Measurements from ENCODE around the gene SLC35G6. TPM values are rescaled to one million over a fixed set of nuclear protein-coding genes. Genes with fewer than 3 reads are reported as not detected.

Gene SLC35G6
- polyA plus RNA-seq, 10 donors = 0.16 to 0.59 (median 0.20) TPM; not detected in 2

DNA sequence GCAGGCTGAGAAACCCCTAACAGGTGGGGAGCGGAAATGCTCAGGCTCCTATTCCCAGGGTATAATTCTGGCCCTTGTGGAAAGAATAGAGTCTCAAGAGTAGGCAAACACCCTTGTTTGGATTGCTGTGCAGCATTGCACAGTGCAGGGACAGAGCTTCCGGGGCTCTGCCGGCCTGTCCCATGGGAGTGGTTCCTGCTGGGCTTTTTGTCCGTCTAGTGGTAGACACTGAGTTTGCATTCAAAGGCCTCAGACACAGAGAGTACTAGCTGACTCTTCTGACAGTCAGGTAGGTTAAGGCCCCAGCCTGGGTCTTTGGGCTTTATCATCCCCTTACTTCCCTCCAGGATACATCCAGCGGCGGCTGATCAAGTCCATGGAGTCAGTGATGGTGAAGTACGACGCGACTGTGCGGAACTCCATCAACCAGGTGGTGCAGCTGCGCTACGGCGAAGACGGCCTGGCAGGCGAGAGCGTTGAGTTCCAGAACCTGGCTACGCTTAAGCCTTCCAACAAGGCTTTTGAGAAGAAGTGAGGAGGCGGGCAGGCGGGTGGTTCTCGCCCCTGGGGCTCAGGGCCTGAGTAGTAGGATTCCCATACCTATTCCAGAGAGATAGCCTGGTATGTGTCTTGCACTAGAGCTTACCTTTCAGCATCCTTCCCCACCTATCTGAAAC is 21.1 kb downstream of the SLC35G6 start:
- DNase-seq = no peak

DNA sequence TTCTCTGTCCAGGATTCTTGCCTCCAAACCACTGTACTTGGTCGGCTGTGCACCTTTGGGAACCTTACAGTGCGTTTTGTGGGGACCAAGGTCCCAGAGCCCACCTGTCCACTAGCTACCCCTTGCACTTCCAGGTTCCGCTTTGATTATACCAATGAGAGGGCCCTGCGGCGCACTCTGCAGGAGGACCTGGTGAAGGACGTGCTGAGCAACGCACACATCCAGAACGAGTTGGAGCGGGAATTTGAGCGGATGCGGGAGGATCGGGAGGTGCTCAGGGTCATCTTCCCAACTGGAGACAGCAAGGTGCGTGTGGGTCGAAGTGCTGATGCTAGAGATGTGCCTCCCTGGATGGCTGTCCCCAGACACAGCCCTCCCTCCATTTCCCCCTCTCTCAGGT is 21.7 kb downstream of the SLC35G6 start:
- DNase-seq = no peak

DNA sequence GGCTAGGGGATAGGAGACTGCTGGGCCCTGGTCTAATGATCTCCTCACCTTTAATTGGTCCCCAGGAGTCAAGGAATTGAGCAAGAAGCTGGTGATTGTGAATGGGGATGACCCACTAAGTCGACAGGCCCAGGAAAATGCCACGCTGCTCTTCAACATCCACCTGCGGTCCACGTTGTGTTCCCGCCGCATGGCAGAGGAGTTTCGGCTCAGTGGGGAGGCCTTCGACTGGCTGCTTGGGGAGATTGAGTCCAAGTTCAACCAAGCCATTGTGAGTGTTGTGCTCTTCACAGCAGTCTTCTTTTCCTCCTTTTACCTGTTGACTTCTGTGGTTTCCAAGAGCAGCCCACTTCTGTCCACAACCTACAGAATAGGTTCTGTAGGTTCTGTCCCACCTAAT is 22.3 kb downstream of the SLC35G6 start:
- DNase-seq = no peak

DNA sequence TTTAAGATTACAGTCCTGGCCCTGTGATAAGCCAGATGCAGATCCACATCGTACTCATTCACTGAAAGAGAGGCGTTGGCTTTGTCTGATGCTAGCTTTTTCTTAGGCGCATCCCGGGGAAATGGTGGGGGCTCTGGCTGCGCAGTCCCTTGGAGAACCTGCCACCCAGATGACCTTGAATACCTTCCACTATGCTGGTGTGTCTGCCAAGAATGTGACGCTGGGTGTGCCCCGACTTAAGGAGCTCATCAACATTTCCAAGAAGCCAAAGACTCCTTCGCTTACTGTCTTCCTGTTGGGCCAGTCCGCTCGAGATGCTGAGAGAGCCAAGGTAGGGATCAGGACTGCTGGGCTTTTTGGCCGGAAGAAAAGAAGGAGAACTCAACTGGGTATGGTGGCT is 26.9 kb downstream of the SLC35G6 start:
- DNase-seq = no peak

DNA sequence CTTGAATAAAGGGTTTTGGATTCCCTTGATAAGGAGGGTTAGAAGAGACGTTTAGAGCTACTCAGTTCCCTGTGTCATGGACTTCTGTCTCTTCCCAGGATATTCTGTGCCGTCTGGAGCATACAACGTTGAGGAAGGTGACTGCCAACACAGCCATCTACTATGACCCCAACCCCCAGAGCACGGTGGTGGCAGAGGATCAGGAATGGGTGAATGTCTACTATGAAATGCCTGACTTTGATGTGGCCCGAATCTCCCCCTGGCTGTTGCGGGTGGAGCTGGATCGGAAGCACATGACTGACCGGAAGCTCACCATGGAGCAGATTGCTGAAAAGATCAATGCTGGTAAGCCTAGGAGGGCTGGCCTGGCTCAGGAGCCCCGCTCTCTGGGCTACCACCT is 27.6 kb downstream of the SLC35G6 start:
- DNase-seq = no peak

DNA sequence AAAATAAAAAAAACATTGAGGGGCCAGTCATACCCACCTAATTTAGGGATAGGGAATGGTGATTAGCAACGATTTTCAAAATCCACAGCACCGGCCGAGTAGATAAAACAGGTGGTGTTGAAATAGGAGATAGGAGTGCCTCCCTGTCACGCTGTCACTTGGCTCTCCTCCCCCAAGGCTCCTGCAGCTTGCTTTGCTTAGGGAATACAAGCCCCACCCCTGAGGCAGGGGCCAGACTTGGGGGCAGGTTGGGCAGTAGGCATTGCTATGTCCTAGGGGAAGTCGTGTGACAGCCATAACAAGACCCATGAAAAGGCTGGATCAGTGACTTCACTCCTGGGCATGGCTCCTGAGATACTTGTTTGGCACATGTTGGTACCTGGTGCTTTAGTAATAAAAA is 28.7 kb downstream of the SLC35G6 start:
- peak in 1 of 3 donors; percentile 27 for DNase-seq

DNA sequence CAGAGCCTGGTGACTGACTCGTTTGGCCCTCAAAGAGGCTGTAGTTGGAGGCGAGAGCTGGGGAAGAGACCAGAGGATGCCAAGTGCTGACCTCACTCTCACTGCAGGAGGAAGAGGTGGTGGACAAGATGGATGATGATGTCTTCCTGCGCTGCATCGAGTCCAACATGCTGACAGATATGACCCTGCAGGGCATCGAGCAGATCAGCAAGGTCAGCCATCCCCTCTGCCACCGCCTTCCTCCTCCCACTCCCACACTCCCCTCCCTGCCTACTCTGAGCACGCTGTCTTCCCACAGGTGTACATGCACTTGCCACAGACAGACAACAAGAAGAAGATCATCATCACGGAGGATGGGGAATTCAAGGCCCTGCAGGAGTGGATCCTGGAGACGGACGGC is 29.9 kb downstream of the SLC35G6 start:
- no peak for DNase-seq

DNA sequence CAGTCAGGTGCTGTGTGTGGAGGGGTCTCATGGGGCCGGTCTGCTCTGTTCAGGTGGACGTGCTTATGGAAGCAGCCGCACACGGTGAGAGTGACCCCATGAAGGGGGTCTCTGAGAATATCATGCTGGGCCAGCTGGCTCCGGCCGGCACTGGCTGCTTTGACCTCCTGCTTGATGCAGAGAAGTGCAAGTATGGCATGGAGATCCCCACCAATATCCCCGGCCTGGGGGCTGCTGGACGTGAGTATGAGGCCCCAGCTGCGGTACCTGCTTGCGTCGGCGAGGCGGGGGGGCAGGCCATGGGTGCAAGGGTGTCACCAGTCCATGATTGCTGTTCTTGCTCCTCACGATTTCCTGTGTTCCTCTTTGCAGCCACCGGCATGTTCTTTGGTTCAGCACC is 30.9 kb downstream of the SLC35G6 start:
- no peak for DNase-seq

DNA sequence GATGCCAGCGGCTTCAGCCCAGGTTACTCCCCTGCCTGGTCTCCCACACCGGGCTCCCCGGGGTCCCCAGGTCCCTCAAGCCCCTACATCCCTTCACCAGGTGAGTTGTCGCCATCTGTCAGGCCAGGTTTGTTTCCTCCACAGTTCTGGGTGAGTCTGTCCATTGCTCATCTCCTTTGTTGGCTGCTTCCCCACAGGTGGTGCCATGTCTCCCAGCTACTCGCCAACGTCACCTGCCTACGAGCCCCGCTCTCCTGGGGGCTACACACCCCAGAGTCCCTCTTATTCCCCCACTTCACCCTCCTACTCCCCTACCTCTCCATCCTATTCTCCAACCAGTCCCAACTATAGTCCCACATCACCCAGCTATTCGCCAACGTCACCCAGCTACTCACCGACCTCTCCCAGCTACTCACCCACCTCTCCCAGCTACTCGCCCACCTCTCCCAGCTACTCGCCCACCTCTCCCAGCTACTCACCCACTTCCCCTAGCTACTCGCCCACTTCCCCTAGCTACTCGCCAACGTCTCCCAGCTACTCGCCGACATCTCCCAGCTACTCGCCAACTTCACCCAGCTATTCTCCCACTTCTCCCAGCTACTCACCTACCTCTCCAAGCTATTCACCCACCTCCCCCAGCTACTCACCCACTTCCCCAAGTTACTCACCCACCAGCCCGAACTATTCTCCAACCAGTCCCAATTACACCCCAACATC is 31.7 kb downstream of the SLC35G6 start:
- DNase-seq = no peak

DNA sequence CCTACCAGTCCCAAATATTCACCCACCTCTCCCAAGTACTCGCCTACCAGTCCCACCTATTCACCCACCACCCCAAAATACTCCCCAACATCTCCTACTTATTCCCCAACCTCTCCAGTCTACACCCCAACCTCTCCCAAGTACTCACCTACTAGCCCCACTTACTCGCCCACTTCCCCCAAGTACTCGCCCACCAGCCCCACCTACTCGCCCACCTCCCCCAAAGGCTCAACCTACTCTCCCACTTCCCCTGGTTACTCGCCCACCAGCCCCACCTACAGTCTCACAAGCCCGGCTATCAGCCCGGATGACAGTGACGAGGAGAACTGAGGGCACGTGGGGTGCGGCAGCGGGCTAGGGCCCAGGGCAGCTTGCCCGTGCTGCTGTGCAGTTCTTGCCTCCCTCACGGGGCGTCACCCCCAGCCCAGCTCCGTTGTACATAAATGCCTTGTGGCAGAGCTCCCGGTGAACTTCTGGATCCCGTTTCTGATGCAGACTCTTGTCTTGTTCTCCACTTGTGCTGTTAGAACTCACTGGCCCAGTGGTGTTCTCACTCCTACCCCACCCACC is 32.7 kb downstream of the SLC35G6 start:
- DNase-seq = no peak

DNA sequence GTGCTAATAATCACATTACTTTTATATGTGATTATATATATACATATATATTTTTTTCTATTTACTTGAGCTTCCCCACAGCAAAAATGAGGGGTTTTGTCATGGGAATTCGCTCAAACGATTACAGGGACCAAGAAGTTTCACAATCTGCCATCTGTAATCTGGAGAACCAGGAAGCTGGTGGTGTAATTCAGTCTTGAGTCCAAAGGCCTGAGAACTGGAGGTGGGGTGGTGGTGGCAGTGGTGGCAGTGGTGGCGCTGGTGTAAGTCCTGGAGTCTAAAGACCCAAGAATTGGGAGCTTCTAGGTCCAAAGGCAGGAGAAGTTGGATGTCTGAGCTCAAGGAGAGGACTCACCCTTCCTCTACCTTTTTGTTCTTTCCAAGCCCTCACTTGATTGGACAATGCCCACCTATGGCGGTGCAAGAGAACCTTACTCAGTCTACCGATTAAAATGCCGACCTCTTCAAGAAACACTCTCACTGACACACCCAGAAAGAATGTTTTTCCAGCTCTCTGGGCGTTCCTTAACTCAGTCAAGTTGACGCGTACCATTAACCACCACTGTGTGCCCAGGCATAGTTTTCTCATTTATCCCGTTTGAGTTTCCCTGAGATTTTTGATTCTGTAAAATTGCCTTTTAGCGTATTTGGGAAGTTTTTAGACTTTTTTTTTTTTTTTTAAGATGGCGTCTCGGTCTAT is 34.8 kb downstream of the SLC35G6 start:
- no peak for DNase-seq

DNA sequence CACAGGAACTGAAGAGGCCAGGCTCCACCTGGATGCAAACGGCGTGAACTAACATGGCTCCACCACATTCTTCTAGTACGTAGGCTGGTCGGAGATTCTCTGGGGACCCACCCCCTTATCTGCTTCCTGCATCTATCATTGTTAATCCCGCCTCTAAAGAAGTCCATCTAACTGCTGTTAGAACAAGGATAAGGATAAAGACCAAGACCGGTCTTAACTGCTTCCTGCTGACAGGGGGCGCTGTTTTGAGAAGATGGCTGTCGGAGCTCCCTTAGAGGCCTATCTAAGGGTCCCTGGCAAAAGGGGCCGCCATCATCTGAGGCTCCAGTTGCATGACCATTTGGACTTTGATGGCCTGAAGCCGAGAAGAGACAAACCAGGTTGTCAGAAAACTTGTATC is 41.8 kb downstream of the SLC35G6 start:
- DNase-seq = no peak

DNA sequence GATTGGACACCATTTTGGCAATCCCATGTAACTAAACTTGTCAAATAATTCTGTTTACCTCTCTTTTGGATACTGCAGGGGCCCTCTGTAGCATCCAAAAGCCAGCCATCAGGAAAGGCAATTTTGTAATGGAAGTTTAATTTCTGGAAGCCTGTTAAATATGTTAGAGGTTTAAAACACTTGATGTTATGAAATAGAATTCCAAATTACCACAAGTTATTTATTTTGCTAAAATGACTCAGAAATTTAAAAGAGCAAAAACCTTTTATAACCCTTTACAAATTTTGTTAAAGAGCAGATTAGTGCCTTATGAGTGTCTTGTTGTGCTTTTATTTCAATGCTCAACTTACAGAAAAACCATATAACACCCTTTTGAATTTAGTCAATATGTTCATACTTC is 47.6 kb downstream of the SLC35G6 start:
- no peak for DNase-seq

DNA sequence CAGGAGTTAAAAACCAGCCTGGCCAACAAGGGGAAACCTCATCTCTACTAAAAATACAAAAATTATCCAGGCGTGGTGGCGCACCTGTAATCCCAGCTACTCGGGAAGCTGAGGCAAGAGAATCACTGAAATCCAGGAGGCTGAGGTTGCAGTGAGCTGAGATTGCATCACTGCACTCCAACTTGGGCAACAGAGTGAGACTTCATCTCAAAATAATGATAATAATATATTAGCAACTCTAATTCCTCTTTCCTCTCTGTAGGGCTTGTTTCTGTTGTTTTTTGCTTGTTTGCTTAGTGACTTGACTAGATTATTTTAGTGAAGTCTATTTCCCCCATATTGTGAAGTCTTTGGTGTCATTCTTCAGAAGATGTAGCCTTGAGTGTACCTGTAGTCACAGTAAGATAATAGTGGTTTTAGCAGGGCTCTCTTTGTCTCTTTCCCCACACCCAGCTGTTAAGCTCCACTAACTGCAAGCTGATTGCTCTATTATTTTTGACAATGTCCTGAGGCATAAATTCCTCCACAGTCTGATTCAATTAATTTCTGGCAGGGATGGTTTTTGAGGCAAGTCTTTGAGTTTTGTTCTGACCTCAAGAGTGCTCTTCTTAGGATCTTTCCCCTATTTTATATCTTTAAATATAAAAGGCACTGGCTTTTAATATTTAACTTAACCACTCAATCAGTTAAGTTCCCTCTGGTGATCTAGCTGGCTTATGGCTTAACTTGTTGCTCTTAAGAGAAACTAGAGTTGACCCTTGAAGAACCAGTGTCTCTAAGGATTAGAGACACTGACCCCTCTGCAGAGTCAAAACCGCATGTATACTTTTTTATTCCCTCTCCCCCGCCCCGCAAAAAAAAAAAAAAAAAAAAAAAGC is 49.0 kb downstream of the SLC35G6 start:
- no peak for DNase-seq

Other genes with a start within 250 kb of the SLC35G6 start
- gene DVL2, start 246.9 kb upstream of the SLC35G6 start, polyA plus RNA-seq (ENCODE audit: insufficient read length in 10 of 10) = 10 to 100 TPM; 24.5 to 40.5 (median 34.9) TPM
- 10 to 100 TPM; 28.1 to 46.1 (median 34.4) TPM for gene PHF23, start 242.0 kb upstream of the SLC35G6 start, polyA plus RNA-seq (ENCODE audit: insufficient read length in 10 of 10)
- gene GABARAP, start 239.0 kb upstream of the SLC35G6 start, polyA plus RNA-seq (ENCODE audit: insufficient read length in 10 of 10) = 100 to 1,000 TPM; 271 to 406 (median 306) TPM
- 100 to 1,000 TPM; 153 to 190 (median 180) TPM for gene CTDNEP1, start 229.7 kb upstream of the SLC35G6 start, polyA plus RNA-seq (ENCODE audit: insufficient read length in 10 of 10)
- gene ELP5, start 229.2 kb upstream of the SLC35G6 start, polyA plus RNA-seq (ENCODE audit: insufficient read length in 10 of 10) = 10 to 100 TPM; 31.9 to 64.8 (median 35.7) TPM
- 1 to 10 TPM in 5 of 10 donors, under 1 TPM in 5; 0.47 to 3.0 (median 1.1) TPM for gene CLDN7, start 219.0 kb upstream of the SLC35G6 start, polyA plus RNA-seq (ENCODE audit: insufficient read length in 10 of 10)
- gene SLC2A4, start 199.7 kb upstream of the SLC35G6 start, polyA plus RNA-seq (ENCODE audit: insufficient read length in 10 of 10) = 10 to 100 TPM in 9 of 10 donors, 1 to 10 TPM in 1; 7.7 to 32.4 (median 26.1) TPM
- 1 to 10 TPM; 1.2 to 4.2 (median 1.9) TPM for gene YBX2, start 186.8 kb upstream of the SLC35G6 start, polyA plus RNA-seq (ENCODE audit: insufficient read length in 10 of 10)
- gene EIF5A, start 173.8 kb upstream of the SLC35G6 start, polyA plus RNA-seq (ENCODE audit: insufficient read length in 10 of 10) = 100 to 1,000 TPM; 225 to 344 (median 294) TPM
- 10 to 100 TPM; 49.3 to 70.2 (median 58.7) TPM for gene GPS2, start 166.1 kb upstream of the SLC35G6 start, polyA plus RNA-seq (ENCODE audit: insufficient read length in 10 of 10)
- 10 to 100 TPM; 13.6 to 20.6 (median 18.6) TPM for gene NEURL4, start 152.1 kb upstream of the SLC35G6 start, polyA plus RNA-seq (ENCODE audit: insufficient read length in 10 of 10)
- gene ACAP1, start 144.9 kb upstream of the SLC35G6 start, polyA plus RNA-seq (ENCODE audit: insufficient read length in 10 of 10) = 10 to 100 TPM in 2 of 10 donors, 1 to 10 TPM in 8; 5.3 to 19.6 (median 8.5) TPM
- gene KCTD11, start 129.3 kb upstream of the SLC35G6 start, polyA plus RNA-seq (ENCODE audit: insufficient read length in 10 of 10) = 10 to 100 TPM in 1 of 10 donors, 1 to 10 TPM in 9; 5.8 to 10.3 (median 7.5) TPM
- not detected for gene TMEM95, start 126.3 kb upstream of the SLC35G6 start, polyA plus RNA-seq (ENCODE audit: insufficient read length in 10 of 10)
- gene TNK1, start 100.4 kb upstream of the SLC35G6 start, polyA plus RNA-seq (ENCODE audit: insufficient read length in 10 of 10) = 1 to 10 TPM in 2 of 10 donors, under 1 TPM in 7, not detected in 1; 0.22 to 1.4 (median 0.69) TPM
- gene PLSCR3, start 86.9 kb upstream of the SLC35G6 start, polyA plus RNA-seq (ENCODE audit: insufficient read length in 10 of 10) = 10 to 100 TPM; 20.4 to 35.0 (median 27.2) TPM
- gene TMEM256, start 77.3 kb upstream of the SLC35G6 start, polyA plus RNA-seq (ENCODE audit: insufficient read length in 10 of 10) = 10 to 100 TPM; 49.0 to 60.9 (median 54.0) TPM
- 10 to 100 TPM; 19.9 to 33.1 (median 25.5) TPM for gene NLGN2, start 73.6 kb upstream of the SLC35G6 start, polyA plus RNA-seq (ENCODE audit: insufficient read length in 10 of 10)
- not detected for gene SPEM1, start 61.1 kb upstream of the SLC35G6 start, polyA plus RNA-seq (ENCODE audit: insufficient read length in 10 of 10)
- not detected for gene SPEM2, start 55.8 kb upstream of the SLC35G6 start, polyA plus RNA-seq (ENCODE audit: insufficient read length in 10 of 10)
- gene SPEM3, start 52.6 kb upstream of the SLC35G6 start, polyA plus RNA-seq (ENCODE audit: insufficient read length in 10 of 10) = under 1 TPM in 1 of 10 donors, not detected in 9; 0.04 TPM
- gene TMEM102, start 46.0 kb upstream of the SLC35G6 start, polyA plus RNA-seq (ENCODE audit: insufficient read length in 10 of 10) = 1 to 10 TPM in 4 of 10 donors, under 1 TPM in 6; 0.52 to 1.4 (median 0.92) TPM
- gene FGF11, start 41.9 kb upstream of the SLC35G6 start, polyA plus RNA-seq (ENCODE audit: insufficient read length in 10 of 10) = 1 to 10 TPM; 1.3 to 5.1 (median 3.1) TPM
- 10 to 100 TPM; 51.8 to 85.8 (median 71.8) TPM for gene CHRNB1, start 36.4 kb upstream of the SLC35G6 start, polyA plus RNA-seq (ENCODE audit: insufficient read length in 10 of 10)
- 10 to 100 TPM; 22.1 to 27.1 (median 24.9) TPM for gene ZBTB4, start 1.8 kb upstream of the SLC35G6 start, polyA plus RNA-seq (ENCODE audit: insufficient read length in 10 of 10)
- 10 to 100 TPM; 50.2 to 72.7 (median 58.4) TPM for gene POLR2A, start 2.9 kb downstream of the SLC35G6 start, polyA plus RNA-seq (ENCODE audit: insufficient read length in 10 of 10)
- gene TNFSF12, start 67.6 kb downstream of the SLC35G6 start, polyA plus RNA-seq (ENCODE audit: insufficient read length in 10 of 10) = 10 to 100 TPM; 22.2 to 38.2 (median 29.8) TPM
- 1 to 10 TPM; 2.4 to 6.3 (median 4.0) TPM for gene TNFSF13, start 77.3 kb downstream of the SLC35G6 start, polyA plus RNA-seq (ENCODE audit: insufficient read length in 10 of 10)
- gene SENP3, start 80.5 kb downstream of the SLC35G6 start, polyA plus RNA-seq (ENCODE audit: insufficient read length in 10 of 10) = 10 to 100 TPM; 34.8 to 44.0 (median 39.9) TPM
- gene CD68, start 98.2 kb downstream of the SLC35G6 start, polyA plus RNA-seq (ENCODE audit: insufficient read length in 10 of 10) = 10 to 100 TPM; 23.6 to 41.0 (median 27.5) TPM
- gene MPDU1, start 102.4 kb downstream of the SLC35G6 start, polyA plus RNA-seq (ENCODE audit: insufficient read length in 10 of 10) = 10 to 100 TPM; 41.0 to 62.0 (median 48.0) TPM
- 1 to 10 TPM; 1.1 to 4.3 (median 2.0) TPM for gene SOX15, start 108.6 kb downstream of the SLC35G6 start, polyA plus RNA-seq (ENCODE audit: insufficient read length in 10 of 10)
- gene FXR2, start 133.5 kb downstream of the SLC35G6 start, polyA plus RNA-seq (ENCODE audit: insufficient read length in 10 of 10) = 10 to 100 TPM; 32.0 to 41.2 (median 39.2) TPM
- 10 to 100 TPM; 62.1 to 80.1 (median 77.9) TPM for gene SAT2, start 146.4 kb downstream of the SLC35G6 start, polyA plus RNA-seq (ENCODE audit: insufficient read length in 10 of 10)
- gene SHBG, start 148.7 kb downstream of the SLC35G6 start, polyA plus RNA-seq (ENCODE audit: insufficient read length in 10 of 10) = 1 to 10 TPM in 4 of 10 donors, under 1 TPM in 6; 0.21 to 1.5 (median 0.91) TPM
- gene ATP1B2, start 169.5 kb downstream of the SLC35G6 start, polyA plus RNA-seq (ENCODE audit: insufficient read length in 10 of 10) = 10 to 100 TPM; 12.9 to 38.1 (median 27.0) TPM
- gene TP53, start 206.0 kb downstream of the SLC35G6 start, polyA plus RNA-seq (ENCODE audit: insufficient read length in 10 of 10) = 10 to 100 TPM; 32.7 to 50.7 (median 37.4) TPM
- gene WRAP53, start 207.0 kb downstream of the SLC35G6 start, polyA plus RNA-seq (ENCODE audit: insufficient read length in 10 of 10) = 1 to 10 TPM; 6.2 to 9.5 (median 7.6) TPM
- 10 to 100 TPM in 1 of 10 donors, 1 to 10 TPM in 9; 3.9 to 10.8 (median 5.1) TPM for gene EFNB3, start 223.8 kb downstream of the SLC35G6 start, polyA plus RNA-seq (ENCODE audit: insufficient read length in 10 of 10)
- gene DNAH2, start 236.3 kb downstream of the SLC35G6 start, polyA plus RNA-seq (ENCODE audit: insufficient read length in 10 of 10) = 1 to 10 TPM; 2.1 to 7.3 (median 4.6) TPM

All from muscle of back (tissue), 11 donors.